Stimulated activated CD4-positive, alpha-beta T cell treated with anti-CD3 and anti-CD28 coated beads, Interleukin-1b, Interleukin-23, amount 100 ng/mL, for 24 hours (primary cell): ENCODE results near the gene FUCA1.
A peak's percentile ranks its signal among the peaks of the same experiment; 100 is the strongest.
"Not testable (repeated sequence)": the region's sequence is repeated elsewhere in the genome, so short reads cannot be mapped to it uniquely, and the experiment has no call there.

Experiments
- DNase-seq, 4 experiments: peaks; one replicate each; pipeline ENCODE4 v3.0.0-alpha.2; 2020; ENCODE audit warnings: low read depth in 4 of 4, low spot score in 1 of 4

Gene FUCA1

DNA sequence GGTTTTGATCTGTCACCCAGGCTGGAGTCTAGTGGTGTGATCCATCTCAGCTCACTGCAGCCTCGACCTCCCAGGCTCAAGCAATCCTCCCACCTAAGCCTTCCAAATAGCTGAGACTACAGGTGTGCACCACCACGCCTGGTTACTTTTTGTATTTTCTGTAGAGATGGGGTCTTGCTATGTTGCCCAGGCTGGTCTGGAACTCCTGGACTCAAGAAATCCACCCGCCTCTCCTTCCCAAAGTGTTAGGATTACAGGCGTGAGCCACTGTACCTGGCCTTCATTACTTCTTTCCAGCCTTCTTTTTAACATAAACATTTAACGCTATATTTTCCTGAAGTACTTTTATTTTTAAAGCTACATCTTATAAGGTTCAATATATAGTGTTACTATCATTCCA lies 24.4 kb downstream of the FUCA1 start:
- no peak for DNase-seq

GRCh38 chr1:23838401-23838866 lies 29.7 kb downstream of the FUCA1 start:
- peak; percentile 43 to 64 (median 60) for DNase-seq

GRCh38 chr1:23837908-23838307 lies 30.2 kb downstream of the FUCA1 start:
- DNase-seq, result no peak

DNA sequence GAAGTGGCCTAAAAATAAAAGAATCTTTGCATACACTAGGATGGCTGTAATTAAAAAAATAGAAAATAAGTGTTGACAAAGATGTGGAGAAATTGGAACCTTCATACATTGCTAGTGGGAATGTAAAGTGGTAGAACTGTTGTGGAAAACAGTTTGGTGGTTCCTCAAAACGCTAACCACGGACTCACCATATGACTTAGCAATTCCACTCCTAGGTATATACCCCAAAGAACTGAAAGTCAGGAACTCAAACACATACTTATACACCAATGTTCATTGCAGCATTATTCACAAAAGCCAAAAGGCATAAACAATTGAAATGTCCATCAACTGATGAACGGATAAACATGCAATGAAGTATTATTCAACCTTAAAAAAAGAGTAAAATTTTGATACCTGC lies 32.1 kb downstream of the FUCA1 start:
- DNase-seq, result no peak

DNA sequence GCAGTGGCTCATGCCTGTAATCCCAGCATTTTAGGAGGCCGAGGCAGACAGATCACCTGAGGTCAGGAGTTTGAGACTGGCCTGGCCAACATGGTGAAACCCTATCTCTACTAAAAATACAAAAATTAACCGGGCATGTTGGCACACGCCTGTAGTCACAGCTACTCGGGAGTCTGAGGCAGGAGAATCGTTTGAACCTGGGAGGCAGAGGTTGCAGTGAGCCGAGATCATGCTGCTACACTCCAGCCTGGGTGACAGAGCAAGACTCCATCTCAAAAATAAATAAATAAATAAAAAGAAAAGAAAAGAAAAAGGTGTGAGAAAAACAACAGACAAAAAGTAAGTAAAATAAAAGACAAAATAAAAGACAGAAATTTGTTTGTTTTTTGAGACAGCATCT lies 33.9 kb downstream of the FUCA1 start:
- DNase-seq, result not testable (repeated sequence)

- DNase-seq, result no peak
Observed at GRCh38 chr1:23827717-23828116, 40.4 kb downstream of the FUCA1 start.

- DNase-seq, result not testable (repeated sequence)
Observed at GRCh38 chr1:23826590-23826989, 41.5 kb downstream of the FUCA1 start.

GRCh38 chr1:23825762-23826522 lies 42.1 kb downstream of the FUCA1 start:
- no peak for DNase-seq

GRCh38 chr1:23825076-23825761 lies 42.9 kb downstream of the FUCA1 start, which contains the start of gene HMGCL:
Gene HMGCL (minus strand): TSS chr1:23825429. CDS start chr1:23825415, 14 bp downstream.
- DNase-seq, result peak; percentile 66 to 88 (median 80)

- DNase-seq, result no peak
Observed at GRCh38 chr1:23824711-23825075, 43.4 kb downstream of the FUCA1 start.

GRCh38 chr1:23823767-23824166 lies 44.3 kb downstream of the FUCA1 start:
- DNase-seq, result no peak

DNA sequence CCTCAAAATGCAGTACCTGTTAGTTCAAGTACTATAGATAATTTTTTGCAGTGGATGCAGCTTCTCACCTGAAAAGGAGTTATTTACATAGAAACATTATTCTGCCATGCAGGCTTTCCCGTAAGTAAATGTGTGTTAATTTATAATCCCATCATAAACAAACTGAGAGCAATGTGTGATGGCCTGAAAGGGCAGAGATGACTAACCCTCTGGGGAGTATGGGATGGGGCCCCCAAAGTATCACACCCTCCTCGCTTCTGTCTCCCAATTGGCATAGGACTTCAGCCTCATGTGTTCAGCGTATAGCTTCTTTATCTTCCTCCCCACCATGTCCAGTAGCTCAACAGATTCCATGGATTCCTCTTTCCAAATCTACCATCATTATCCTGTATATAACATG lies 50.5 kb downstream of the FUCA1 start:
- DNase-seq, result no peak

- DNase-seq, result no peak
Observed at GRCh38 chr1:23816906-23817305, 51.2 kb downstream of the FUCA1 start.

- no peak for DNase-seq
Observed at GRCh38 chr1:23816361-23816760, 51.7 kb downstream of the FUCA1 start.

DNA sequence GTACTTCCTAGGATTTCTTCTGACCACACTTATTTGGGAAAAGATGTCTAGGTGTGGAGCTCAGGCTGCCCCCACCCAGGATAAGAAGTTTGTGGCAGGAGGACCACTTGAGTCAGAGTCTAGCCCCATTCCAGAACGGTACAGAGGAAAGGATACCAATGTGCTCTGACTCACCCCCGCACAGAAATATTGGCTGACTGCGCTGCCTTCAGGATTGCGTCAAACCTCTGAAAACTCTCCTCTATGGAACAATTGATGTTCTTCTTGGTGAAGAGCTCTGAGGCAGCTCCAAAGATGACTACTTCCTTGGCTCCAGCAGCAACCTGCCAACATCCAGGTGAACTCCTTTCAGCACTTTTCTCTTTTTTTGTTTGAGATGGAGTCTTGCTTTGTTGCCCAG lies 54.1 kb downstream of the FUCA1 start:
- no peak for DNase-seq

DNA sequence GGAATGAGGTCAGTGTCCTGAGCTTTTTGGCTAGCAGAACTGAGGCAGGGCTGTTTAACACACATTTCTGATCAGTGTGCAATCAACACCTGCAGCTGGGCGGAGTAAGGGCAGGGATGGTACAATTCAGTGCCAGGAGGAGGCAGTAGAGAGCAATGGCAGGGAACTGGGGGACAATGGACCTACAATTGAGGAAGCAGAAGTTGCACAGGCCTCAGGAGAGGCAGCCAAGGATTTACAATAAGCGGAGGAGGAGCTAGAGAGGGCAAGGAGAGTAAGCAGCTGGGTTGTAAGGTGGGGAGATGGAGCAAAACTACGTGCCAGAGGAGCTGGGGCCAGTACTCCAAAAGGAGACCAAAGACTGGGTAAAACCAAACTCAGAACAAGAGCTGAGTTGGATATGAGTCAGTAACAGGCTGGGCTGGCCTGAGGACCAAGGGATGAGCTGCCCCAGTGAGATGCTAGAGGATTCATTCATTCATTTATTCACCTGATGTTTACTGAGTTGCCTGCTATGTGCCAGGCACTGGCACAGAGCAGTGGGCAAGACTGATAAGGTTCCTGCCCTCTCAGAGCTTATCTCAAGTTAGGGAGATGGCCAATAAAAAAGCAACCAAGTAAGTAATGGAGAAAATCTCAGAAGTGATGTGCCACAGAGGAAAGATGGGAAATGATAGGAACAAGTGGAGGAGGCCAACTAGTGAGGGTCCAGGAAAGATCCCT lies 57.1 kb downstream of the FUCA1 start:
- no peak for DNase-seq

DNA sequence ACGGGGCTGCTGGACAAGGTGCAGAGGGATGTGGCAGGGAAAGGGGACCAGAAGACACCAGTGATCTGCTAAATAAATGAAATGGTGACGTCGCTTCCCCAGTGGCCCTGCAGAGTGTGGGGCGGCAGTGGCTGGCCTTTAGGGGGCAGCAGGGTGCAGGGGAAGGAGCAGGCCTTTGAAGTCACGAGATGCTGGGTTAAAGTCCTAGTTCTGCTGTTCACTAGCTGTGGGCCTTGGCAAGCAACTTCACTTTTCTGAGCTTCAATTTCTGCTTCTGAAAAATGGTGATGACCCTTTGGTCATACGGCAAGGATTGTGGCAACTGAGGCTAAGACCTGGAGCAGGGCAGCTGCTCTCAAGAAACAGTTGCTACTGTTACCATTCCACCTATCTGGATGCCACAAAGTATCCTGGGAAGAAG lies 58.3 kb downstream of the FUCA1 start:
- peak; percentile 64 to 75 (median 68) for DNase-seq

- DNase-seq, result no peak
Observed at GRCh38 chr1:23807453-23807852, 60.6 kb downstream of the FUCA1 start.

- DNase-seq, result no peak
Observed at GRCh38 chr1:23806280-23806679, 61.8 kb downstream of the FUCA1 start.

GRCh38 chr1:23805025-23805424 lies 63.1 kb downstream of the FUCA1 start:
- DNase-seq, result no peak

DNA sequence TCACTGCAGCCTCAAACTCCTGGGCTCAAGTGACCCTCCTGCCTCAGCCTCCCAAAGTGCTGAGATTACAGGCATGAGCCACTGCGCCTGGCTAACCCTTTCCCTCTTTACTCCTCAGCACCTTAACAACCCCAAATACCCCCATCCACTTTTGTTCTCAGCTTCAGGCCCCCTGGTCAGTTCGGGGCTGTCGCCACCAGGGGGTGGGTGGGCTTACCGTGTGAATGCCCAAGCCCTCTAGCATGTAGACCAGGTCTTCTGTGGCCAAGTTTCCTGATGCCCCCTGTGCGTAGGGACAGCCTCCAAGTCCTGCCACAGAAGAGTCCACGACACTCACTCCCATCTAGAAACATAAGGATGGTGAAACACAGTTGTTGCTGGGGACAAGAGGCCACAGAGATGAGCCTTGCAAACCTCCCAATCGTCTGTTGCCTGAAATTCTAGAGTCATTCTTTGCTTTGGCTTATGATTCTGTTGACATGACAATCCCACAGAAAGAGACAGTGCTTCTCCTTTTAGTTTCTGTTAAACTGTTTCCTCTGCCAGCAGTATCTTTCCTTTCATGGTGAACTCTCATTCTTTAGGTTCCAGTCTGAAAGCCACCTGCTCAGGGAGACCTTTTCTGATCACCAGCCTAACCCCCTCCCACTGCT lies 63.8 kb downstream of the FUCA1 start:
- no peak for DNase-seq
